Neuronal stem cell (in vitro differentiated cells): Measurements from ENCODE around the gene DNASE2.

Source experiments
- DNase-seq: peaks from one replicate; pipeline ENCODE4 v3.0.0-alpha.2; 2013; ENCODE audit warnings: low spot score
- H2AFZ ChIP-seq: one replicate; pipeline ENCODE4 v1.6.1; 2013; ENCODE audit warnings: mild to moderate bottlenecking, low read length, inconsistent platforms
- H2AK5ac ChIP-seq: 2 replicates; pipeline ENCODE4 v1.6.1; 2013; ENCODE audit warnings: low read depth, mild to moderate bottlenecking, inconsistent platforms, low read length, moderate library complexity, mixed read lengths
- H2BK120ac ChIP-seq: 2 replicates; pipeline ENCODE4 v1.6.1; 2013; ENCODE audit warnings: low read depth, mild to moderate bottlenecking, inconsistent platforms, low read length, moderate library complexity, mixed read lengths
- H2BK12ac ChIP-seq: one replicate; pipeline ENCODE4 v1.6.1; 2013; ENCODE audit warnings: low read length, inconsistent platforms
- H2BK15ac ChIP-seq: 2 replicates; pipeline ENCODE4 v1.6.1; 2013; ENCODE audit warnings: mild to moderate bottlenecking, low read length, inconsistent platforms, mixed read lengths
- H2BK5ac ChIP-seq: one replicate; pipeline ENCODE4 v1.6.1; 2013; ENCODE audit warnings: inconsistent platforms, mild to moderate bottlenecking, low read length, moderate library complexity
- H3K14ac ChIP-seq: one replicate; pipeline ENCODE4 v1.6.1; 2013; ENCODE audit warnings: low read length, inconsistent platforms
- H3K18ac ChIP-seq: 2 replicates; pipeline ENCODE4 v1.6.1; 2013; ENCODE audit warnings: low read length, inconsistent platforms
- H3K23ac ChIP-seq: 2 replicates; pipeline ENCODE4 v1.6.1; 2013; ENCODE audit warnings: low read depth, mild to moderate bottlenecking, mixed read lengths, low read length, inconsistent platforms; ENCODE audit not compliant: poor library complexity
- H3K27ac ChIP-seq: replicated peaks from 3 replicates; pipeline ENCODE4 v1.5.1; 2013; ENCODE audit warnings: low read length, inconsistent platforms
- H3K27me3 ChIP-seq, 3 experiments: 2 replicates each; pipeline ENCODE4 v1.6.1; 2013; ENCODE audit warnings: low read length in 3 of 3, mild to moderate bottlenecking in 2 of 3, inconsistent platforms in 1 of 3, low read depth in 1 of 3, mixed read lengths in 1 of 3, moderate library complexity in 1 of 3; ENCODE audit not compliant: control insufficient read depth in 3 of 3, insufficient read depth in 3 of 3
- H3K36me3 ChIP-seq, 2 donors: replicated peaks in 1 of 2; 2 replicates each; pipeline ENCODE4 v1.6.1; 2013; ENCODE audit warnings: low read length in 2 of 2; ENCODE audit not compliant: control insufficient read depth in 2 of 2, insufficient read depth in 2 of 2
- H3K4ac ChIP-seq: 2 replicates; pipeline ENCODE4 v1.6.1; 2013; ENCODE audit warnings: inconsistent platforms, mild to moderate bottlenecking, low read length, moderate library complexity
- H3K4me1 ChIP-seq, 2 donors: 1 replicate in 1 of 2; 2 replicates in 1 of 2; pipeline ENCODE4 v1.6.1; 2013; ENCODE audit warnings: low read length in 2 of 2, low read depth in 1 of 2; ENCODE audit not compliant: control insufficient read depth in 2 of 2, insufficient read depth in 1 of 2
- H3K4me2 ChIP-seq: one replicate; pipeline ENCODE4 v1.6.1; 2013; ENCODE audit warnings: mild to moderate bottlenecking, low read length, inconsistent platforms; ENCODE audit not compliant: insufficient read depth, poor library complexity, severe bottlenecking
- H3K4me3 ChIP-seq, 2 donors: 2 replicates each; pipeline ENCODE4 v1.5.1; 2013; ENCODE audit warnings: low read length in 2 of 2, mild to moderate bottlenecking in 2 of 2, inconsistent platforms in 1 of 2, moderate library complexity in 1 of 2
- H3K79me1 ChIP-seq: one replicate; pipeline ENCODE4 v1.6.1; 2013; ENCODE audit warnings: low read depth, mild to moderate bottlenecking, inconsistent platforms, low read length, moderate library complexity
- H3K9ac ChIP-seq: one replicate; pipeline ENCODE4 v1.6.1; 2013; ENCODE audit warnings: mild to moderate bottlenecking, low read depth, low read length, inconsistent platforms; ENCODE audit not compliant: poor library complexity
- H3K9me3 ChIP-seq, 2 donors: replicated peaks in 1 of 2; 2 replicates each; pipeline versions ENCODE3 to v1.6.1; 2013; ENCODE audit warnings: low read length in 2 of 2, mild to moderate bottlenecking in 2 of 2, inconsistent platforms in 1 of 2, low read depth in 1 of 2, mixed read lengths in 1 of 2, moderate library complexity in 1 of 2; ENCODE audit not compliant: control insufficient read depth in 2 of 2, insufficient read depth in 1 of 2
- H4K8ac ChIP-seq: one replicate; pipeline ENCODE4 v1.6.1; 2013; ENCODE audit warnings: low read depth, mild to moderate bottlenecking, inconsistent platforms, low read length, moderate library complexity
- H4K91ac ChIP-seq: one replicate; pipeline ENCODE4 v1.6.1; 2013; ENCODE audit warnings: low read length, low read depth, mild to moderate bottlenecking, inconsistent platforms; ENCODE audit not compliant: poor library complexity
- WGBS, 2 donors: extraction: QIAGEN DNeasy Blood & Tissue Kit; methylation state at CpG; one replicate each; pipeline ENCODE4 v1.1.7; 2013; ENCODE audit warnings: missing lambda C conversion rate in 2 of 2, mixed read lengths in 1 of 2; ENCODE audit not compliant: insufficient read length in 2 of 2, insufficient replicate concordance in 1 of 2; ENCODE audit errors: extremely low coverage in 2 of 2; 5-methylcytosine and 5-hydroxymethylcytosine counted together

Gene DNASE2

DNA sequence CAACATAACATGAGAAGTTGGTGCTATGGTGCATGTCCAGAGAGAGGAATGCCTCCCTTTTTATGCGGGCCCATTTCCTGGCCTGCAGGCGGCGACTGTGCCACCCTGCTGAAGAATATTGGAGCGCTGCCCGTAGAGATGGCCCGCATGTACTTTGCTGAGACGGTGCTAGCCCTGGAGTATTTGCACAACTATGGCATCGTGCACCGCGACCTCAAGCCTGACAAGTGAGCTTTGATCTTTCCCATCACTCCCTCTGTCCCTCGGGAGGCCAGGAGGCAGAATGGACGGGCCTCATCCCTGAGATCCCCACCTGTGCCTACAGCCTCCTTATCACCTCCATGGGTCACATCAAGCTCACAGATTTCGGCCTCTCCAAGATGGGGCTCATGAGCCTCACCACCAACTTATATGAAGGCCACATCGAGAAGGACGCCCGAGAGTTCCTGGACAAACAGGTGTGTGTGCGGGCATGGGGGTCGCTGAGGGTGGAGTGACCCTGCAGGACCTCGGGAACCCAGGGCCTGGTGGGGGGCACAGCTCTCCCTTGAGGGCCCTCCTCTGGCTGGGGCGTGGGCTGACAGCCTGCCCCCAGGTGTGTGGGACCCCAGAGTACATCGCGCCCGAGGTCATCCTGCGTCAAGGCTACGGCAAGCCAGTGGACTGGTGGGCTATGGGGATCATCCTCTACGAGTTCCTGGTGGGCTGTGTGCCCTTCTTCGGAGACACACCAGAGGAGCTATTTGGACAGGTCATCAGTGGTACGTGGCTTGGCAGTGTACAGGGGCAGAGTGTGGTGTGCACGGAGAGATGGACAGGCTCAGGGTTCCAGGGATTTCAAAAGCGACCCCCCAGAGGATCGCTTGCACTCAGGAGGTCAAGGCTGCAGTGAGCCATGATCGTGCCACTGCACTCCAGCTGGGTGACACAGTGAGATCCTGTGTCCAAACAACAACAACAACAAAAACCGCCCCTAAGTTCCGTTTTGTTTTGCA, 16.2 kb downstream of the DNASE2 start:
- H3K4ac ChIP-seq = no peak overlapping the region
- H2AFZ ChIP-seq = no peak overlapping the region
- H3K27ac ChIP-seq = no peak overlapping the region
- H3K4me2 ChIP-seq = no peak overlapping the region
- peak overlapping the region; percentile 52 for H4K8ac ChIP-seq
- peak overlapping the region; percentile 87 for H2BK120ac ChIP-seq
- no peak for DNase-seq
- no peak overlapping the region for H2BK15ac ChIP-seq
- H3K23ac ChIP-seq = peak overlapping the region; percentile 17
- no peak overlapping the region for H2BK12ac ChIP-seq
- peaks cover 14 to 15% of the 10 kb centered on the region in 2 donors for H3K36me3 ChIP-seq
- H3K4me1 ChIP-seq = peaks cover 0 to 6% of the 10 kb centered on the region in 2 donors
- no peak overlapping the region for H2AK5ac ChIP-seq
- peaks cover 4% of the 10 kb centered on the region for H3K79me1 ChIP-seq
- H3K9ac ChIP-seq = no peak overlapping the region
- H3K27me3 ChIP-seq = no peaks in the 10 kb centered on the region
- peaks cover 0 to 2% of the 10 kb centered on the region in 2 donors for H3K9me3 ChIP-seq
- H4K91ac ChIP-seq = no peak overlapping the region
- H2BK5ac ChIP-seq = peak overlapping the region; percentile 53
- no peak overlapping the region for H3K14ac ChIP-seq
- H3K4me3 ChIP-seq = no peak overlapping the region
- no peak overlapping the region for H3K18ac ChIP-seq
- no CpG with 5 or more reads among the region's 34 CpGs for WGBS, 2 donors

GRCh38 chr19:12864143-12864542, 17.1 kb downstream of the DNASE2 start:
- no peak overlapping the region for H2BK12ac ChIP-seq
- peaks cover 0 to 6% of the 10 kb centered on the region in 2 donors for H3K4me1 ChIP-seq
- H3K14ac ChIP-seq = no peak overlapping the region
- DNase-seq = no peak
- no peak overlapping the region for H3K18ac ChIP-seq
- WGBS, 2 donors = no CpG with 5 or more reads among the region's 4 CpGs
- H2BK5ac ChIP-seq = no peak overlapping the region
- H4K8ac ChIP-seq = no peak overlapping the region
- H2AFZ ChIP-seq = no peak overlapping the region
- H3K9ac ChIP-seq = no peak overlapping the region
- H3K4me3 ChIP-seq = no peak overlapping the region
- H2BK120ac ChIP-seq = no peak overlapping the region
- H3K4me2 ChIP-seq = no peak overlapping the region
- H3K23ac ChIP-seq = no peak overlapping the region
- no peak overlapping the region for H3K27ac ChIP-seq
- no peak overlapping the region for H3K4ac ChIP-seq
- no peak overlapping the region for H2AK5ac ChIP-seq
- H2BK15ac ChIP-seq = no peak overlapping the region
- H3K9me3 ChIP-seq = peaks cover 0 to 2% of the 10 kb centered on the region in 2 donors
- peaks cover 4% of the 10 kb centered on the region for H3K79me1 ChIP-seq
- H3K36me3 ChIP-seq = peaks cover 14 to 20% of the 10 kb centered on the region in 2 donors
- no peak overlapping the region for H4K91ac ChIP-seq
- no peaks in the 10 kb centered on the region for H3K27me3 ChIP-seq

DNA sequence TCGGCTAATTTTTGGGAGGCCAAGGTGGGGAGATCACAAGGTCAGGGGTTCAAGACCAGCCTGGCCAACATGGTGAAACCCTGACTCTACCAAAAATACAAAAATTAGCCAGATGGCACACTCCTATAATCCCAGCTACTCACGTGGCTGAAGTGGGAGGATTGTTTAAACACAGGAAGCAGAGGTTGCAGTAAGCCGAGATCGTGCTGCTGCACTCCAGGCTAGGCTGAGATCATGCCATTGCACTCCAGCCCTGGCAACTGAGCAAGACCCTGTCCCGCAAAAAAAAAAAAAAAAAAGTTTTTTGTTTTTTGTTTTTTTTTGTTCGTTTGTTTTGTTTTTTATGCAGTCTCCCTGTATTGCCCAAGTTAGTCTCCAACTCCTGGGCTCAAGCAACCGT, 21.7 kb downstream of the DNASE2 start:
- Histone ChIP-seq H2AK5ac (no peak overlapping the region), H3K23ac (no peak overlapping the region), H3K79me1 (peaks cover 1% of the 10 kb centered on the region), H3K4me2 (no peak overlapping the region), H3K9me3 (no peaks in the 10 kb centered on the region), H3K4ac (no peak overlapping the region), H3K36me3 (peaks cover 8 to 21% of the 10 kb centered on the region in 2 donors), H3K4me1 (no peaks in the 10 kb centered on the region), H2BK12ac (no peak overlapping the region), H4K8ac (no peak overlapping the region), H2BK5ac (no peak overlapping the region), H4K91ac (no peak overlapping the region), H2BK120ac (no peak overlapping the region), H3K27me3 (no peaks in the 10 kb centered on the region), H3K9ac (no peak overlapping the region), H3K18ac (no peak overlapping the region), H2BK15ac (no peak overlapping the region), H3K27ac (no peak overlapping the region), H2AFZ (no peak overlapping the region), H3K14ac (no peak overlapping the region), H3K4me3 (no peak overlapping the region)
- DNase-seq = no peak
- no CpG with 5 or more reads among the region's 7 CpGs for WGBS, 2 donors
